ENCODE results near the gene PNLIPRP1. TPM values are rescaled to one million over a fixed set of nuclear protein-coding genes. Genes with fewer than 3 reads are reported as not detected.

PNLIPRP1 gene
- total and polyA plus RNA-seq, 11 donors, result 0.08 to 1.5 (median 0.53) TPM; not detected in 6

DNA sequence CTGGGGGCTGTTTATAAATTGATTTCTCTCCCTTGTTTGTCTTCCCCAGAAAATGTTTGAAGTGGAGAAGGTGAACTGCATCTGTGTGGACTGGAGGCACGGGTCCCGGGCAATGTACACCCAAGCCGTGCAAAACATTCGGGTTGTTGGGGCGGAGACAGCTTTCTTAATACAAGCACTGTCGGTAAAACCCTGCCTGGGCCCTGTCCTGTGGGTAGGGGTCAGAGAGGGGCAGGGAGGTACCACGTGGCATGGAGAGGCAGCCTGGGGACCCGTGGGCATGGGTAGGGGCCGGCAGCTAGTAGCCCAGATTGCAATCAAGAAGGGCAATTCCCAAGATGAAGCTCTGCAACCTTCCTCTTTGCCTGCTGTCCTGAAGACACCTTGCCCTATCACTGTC is 36.1 kb downstream of the PNLIPRP1 start:
- Histone ChIP-seq H3K4me1 (peaks cover 0 to 7% (median 0%) of the 10 kb centered on the region in 12 donors), H3K27ac (no peak overlapping the region), H3K9me3 (no peaks in the 10 kb centered on the region), H3K36me3 (no peaks in the 10 kb centered on the region), H3K4me3 (no peak overlapping the region), H3K27me3 (peaks cover 0 to 44% (median 20%) of the 10 kb centered on the region in 9 donors)
- WGBS, 4 donors, result 68 to 73% (median 69%) methylated on average over 9 of the region's 9 CpGs
- no peak for ATAC-seq
- intact Hi-C loops (cut with DNase I), result loop anchor here in 3 of 10 donors (5.0 kb wide), 2 partner anchors 160 to 545 kb away; no protein-coding TSS in a partner anchor
- TF ChIP-seq CTCF (IDR thresholded peaks at IDR 0.05) (no peak), POLR2A (IDR thresholded peaks at IDR 0.05) (no peak)
- DNase-seq, result no peak

DNA sequence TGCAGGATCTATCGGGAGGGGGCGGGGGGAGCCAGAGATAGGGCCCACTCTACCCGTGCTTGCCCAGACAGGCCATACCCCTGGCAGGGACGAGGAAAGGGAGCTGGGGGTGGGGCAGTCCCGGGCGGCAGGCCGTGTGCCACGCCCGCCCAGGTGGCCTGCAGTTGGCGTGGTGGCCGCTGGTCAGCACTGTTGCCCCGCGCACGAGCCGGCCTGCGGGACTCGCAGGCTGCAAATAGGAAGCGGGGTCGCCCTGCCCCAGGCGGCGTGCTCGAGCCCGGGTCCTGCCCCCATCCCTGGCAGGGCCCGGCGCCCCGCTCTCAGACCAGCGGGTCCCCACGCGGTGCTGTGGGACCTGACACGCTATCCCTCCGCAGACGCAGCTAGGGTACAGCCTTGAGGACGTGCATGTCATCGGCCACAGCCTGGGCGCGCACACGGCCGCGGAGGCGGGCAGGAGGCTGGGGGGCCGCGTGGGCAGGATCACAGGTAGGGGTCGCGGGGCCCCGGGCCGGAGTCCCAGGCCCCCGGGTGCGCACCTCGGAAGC is 36.7 kb downstream of the PNLIPRP1 start:
- WGBS, 4 donors, result 2 to 3% (median 3%) methylated on average over 17 to 49 of the region's 49 CpGs
- TF ChIP-seq POLR2A (IDR thresholded peaks at IDR 0.05), result no peak
- peak in 9 of 12 donors; percentile 27 to 63 (median 43) for TF ChIP-seq CTCF (IDR thresholded peaks at IDR 0.05)
- Histone ChIP-seq H3K4me3 (peak overlapping the region in 7 of 12 donors; percentile 21 to 34 (median 32)), H3K27ac (no peak overlapping the region), H3K4me1 (peaks cover 0 to 7% (median 0%) of the 10 kb centered on the region in 12 donors), H3K27me3 (peaks cover 0 to 42% (median 20%) of the 10 kb centered on the region in 9 donors), H3K9me3 (no peaks in the 10 kb centered on the region), H3K36me3 (no peaks in the 10 kb centered on the region)
- DNase-seq (peak in 1 of 5 donors; percentile 30), ATAC-seq (peak in 3 of 4 donors; percentile 67 to 77 (median 75))
- intact Hi-C loops (cut with DNase I), result loop anchor here in 3 of 10 donors (5.0 kb wide), 2 partner anchors 160 to 545 kb away; no protein-coding TSS in a partner anchor

DNA sequence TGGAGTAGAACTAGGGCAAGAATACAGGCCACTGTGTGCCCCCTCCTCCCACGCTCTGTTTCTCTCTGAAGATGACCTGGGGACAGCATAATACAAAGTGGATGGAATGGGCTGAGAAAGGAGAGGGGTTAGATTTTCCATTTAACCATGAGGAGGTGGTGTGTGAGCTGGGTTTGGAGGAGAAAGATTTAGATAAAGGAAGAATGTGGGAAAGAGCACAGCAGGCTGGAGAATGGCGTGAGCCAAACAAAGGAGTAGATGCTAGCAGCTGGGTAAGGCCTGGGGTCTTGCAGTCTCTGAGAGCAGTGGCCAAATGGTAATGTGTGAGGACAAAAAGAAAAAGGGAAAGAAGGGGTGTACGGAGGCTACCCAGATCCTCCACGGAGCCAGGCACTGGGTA is 38.6 kb downstream of the PNLIPRP1 start:
- Histone ChIP-seq H3K4me1 (peaks cover 0 to 7% (median 0%) of the 10 kb centered on the region in 12 donors), H3K4me3 (no peak overlapping the region), H3K36me3 (no peaks in the 10 kb centered on the region), H3K9me3 (no peaks in the 10 kb centered on the region), H3K27ac (no peak overlapping the region), H3K27me3 (peaks cover 0 to 38% (median 20%) of the 10 kb centered on the region in 9 donors)
- ATAC-seq (no peak), DNase-seq (no peak)
- intact Hi-C loops (cut with DNase I), result loop anchor here in 3 of 10 donors (5.0 kb wide), 2 partner anchors 158 to 543 kb away; no protein-coding TSS in a partner anchor
- TF ChIP-seq POLR2A (IDR thresholded peaks at IDR 0.05) (no peak), CTCF (IDR thresholded peaks at IDR 0.05) (no peak)
- WGBS, 4 donors, result 63 to 71% (median 69%) methylated on average over 4 of the region's 4 CpGs

DNA sequence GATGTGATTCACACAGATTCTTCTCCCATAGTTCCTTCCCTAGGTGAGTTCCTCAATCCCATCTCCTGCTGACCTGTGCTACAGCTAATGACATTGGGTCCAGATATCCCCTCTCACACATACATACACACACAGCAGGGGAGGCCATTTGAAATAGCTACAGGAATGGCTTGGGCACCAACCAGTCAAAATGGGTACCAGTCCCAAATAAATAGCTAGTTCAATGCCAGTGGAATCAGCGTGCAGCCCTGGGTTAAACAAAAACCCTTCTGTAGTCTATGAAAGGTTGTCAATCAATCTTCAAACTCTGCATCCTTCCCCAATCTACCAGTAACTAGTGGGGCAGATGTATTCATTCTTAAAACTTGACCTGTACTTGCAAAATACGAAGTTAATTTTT is 39.3 kb downstream of the PNLIPRP1 start:
- Histone ChIP-seq H3K27me3 (peaks cover 0 to 31% (median 20%) of the 10 kb centered on the region in 9 donors), H3K4me3 (no peak overlapping the region), H3K36me3 (no peaks in the 10 kb centered on the region), H3K9me3 (no peaks in the 10 kb centered on the region), H3K27ac (no peak overlapping the region), H3K4me1 (peaks cover 0 to 7% (median 0%) of the 10 kb centered on the region in 12 donors)
- no peak for ATAC-seq
- TF ChIP-seq POLR2A (IDR thresholded peaks at IDR 0.05) (no peak), CTCF (IDR thresholded peaks at IDR 0.05) (no peak)
- intact Hi-C loops (cut with DNase I), result no loop called here
- DNase-seq, result no peak
- WGBS, 4 donors, result 84 to 93% (median 85%) methylated on average over 2 of the region's 2 CpGs
